Activated T-helper 2 cell treated with anti-CD3 and anti-CD28 coated beads, Interferon-gamma antibody, Interleukin-2, Interleukin-4, amounts not matched to agents 10 μg/mL and 5 μg/mL and 100 μg/mL, durations not matched to agents 14 hours and 24 hours and 36 hours (primary cell): ENCODE results near the gene PLGRKT. TPM values are rescaled to one million over a fixed set of nuclear protein-coding genes. Genes with fewer than 3 reads are reported as not detected.
"Not testable (repeated sequence)": the region's sequence is repeated elsewhere in the genome, so short reads cannot be mapped to it uniquely, and the experiment has no call there.

Experiments used
- DNase-seq: peaks from one replicate; pipeline ENCODE4 v3.0.0; 2021; ENCODE audit warnings: low spot score
- H3K27ac Mint-ChIP-seq: one replicate; pipeline ENCODE4 v1.8.0; 2021; ENCODE audit warnings: mixed read lengths
- H3K27me3 Mint-ChIP-seq: one replicate; pipeline ENCODE4 v1.8.0; 2021; ENCODE audit warnings: low read depth, mixed read lengths
- H3K36me3 Mint-ChIP-seq: one replicate; pipeline ENCODE4 v1.8.0; 2021; ENCODE audit warnings: low read depth, mixed read lengths
- H3K4me1 Mint-ChIP-seq: one replicate; pipeline ENCODE4 v1.8.0; 2021; ENCODE audit warnings: low read depth, mixed read lengths
- H3K4me3 Mint-ChIP-seq: one replicate; pipeline ENCODE4 v1.8.0; 2021; ENCODE audit warnings: low read depth, mild to moderate bottlenecking, moderate library complexity, mixed read lengths
- H3K9me3 Mint-ChIP-seq: one replicate; pipeline ENCODE4 v1.8.0; 2021; ENCODE audit warnings: mixed read lengths
- intact Hi-C: fragments of 100-400 bp; cut with micrococcal nuclease; formaldehyde crosslinking; loops from one replicate; pipeline ENCODE4 v1.15.1; 2023
- total RNA-seq: library from RNA; stranded (reverse); gene quantifications from 2 replicates; pipeline ENCODE4 v1.2.3, GENCODE V29; 2022

The PLGRKT gene, protein sequence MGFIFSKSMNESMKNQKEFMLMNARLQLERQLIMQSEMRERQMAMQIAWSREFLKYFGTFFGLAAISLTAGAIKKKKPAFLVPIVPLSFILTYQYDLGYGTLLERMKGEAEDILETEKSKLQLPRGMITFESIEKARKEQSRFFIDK
- 39.3 and 42.3 TPM in 2 replicates for total RNA-seq

DNA sequence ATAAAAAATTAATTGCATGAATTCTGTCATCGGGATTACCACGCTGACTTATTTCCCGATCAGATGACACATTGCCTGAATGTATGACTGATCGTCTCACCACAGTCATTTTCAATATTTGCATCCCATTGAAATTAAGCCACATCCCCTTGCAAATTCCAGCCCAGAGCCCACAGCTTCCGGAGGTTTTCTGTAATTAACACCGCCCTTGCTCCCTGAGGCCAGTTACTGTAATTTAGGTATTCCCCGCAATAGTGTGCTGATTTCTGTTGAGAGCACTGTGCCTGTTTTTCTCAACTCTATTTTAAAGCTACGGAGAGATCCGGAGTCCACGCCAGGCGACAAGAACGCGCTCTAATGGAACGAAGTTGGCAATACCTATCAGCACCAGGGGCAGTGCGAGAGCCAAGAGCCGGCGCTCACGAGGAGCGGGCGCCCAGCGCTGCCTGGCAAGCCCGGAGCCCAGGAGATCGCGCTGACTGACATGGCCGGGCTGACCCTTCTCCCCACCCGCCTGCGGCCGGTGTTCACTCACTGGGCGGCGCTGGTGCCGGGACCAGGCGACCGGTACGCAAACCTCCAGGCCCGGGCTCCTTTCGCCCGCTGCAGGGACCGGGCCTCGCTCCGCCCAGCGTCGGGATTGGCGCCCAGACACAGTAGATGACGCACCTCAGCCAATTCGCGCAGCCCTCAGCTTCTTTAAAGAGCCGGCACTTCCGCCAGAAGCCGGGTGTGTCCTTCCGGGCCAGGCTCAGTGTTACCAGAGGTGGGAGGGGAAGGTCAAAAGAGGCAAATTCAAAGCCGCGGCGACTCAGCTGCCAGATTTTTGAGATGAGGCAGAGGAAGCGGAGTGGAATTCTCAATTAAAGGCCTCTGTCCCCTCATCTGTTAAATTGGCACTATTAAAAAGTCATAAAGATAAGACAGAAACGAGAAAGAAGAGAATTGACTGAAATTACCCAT, at the start of gene PLGRKT:
TSS of gene PLGRKT (minus strand) at position 672 of the 963 bp plus-strand sequence. CDS start 5,948 bp downstream, outside the sequence.
- intact Hi-C loops: loop anchor here (1.0 to 5.0 kb wide), 11 partner anchors 13 to 1130 kb away; partner anchors contain the start of genes AK3, CD274 and JAK2

DNA sequence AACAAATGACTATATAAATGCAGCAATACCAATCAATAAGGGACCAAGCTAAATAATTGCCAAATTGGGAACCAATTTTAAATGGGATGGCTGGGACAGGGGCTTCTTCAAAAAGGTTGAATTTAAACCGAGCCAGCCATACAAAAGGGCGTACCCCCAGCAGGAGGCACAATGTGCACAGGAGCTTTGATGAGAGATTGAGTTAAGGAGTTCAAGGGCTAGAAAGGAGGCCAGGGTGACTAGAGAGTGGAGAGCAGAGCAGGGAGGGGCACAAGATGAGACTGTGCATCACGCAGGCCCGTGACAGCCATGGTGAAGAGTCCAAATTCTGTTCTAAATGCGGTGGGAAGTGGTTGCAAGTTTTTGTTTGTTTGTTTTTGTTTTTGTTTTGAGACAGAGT, 49.3 kb upstream of the PLGRKT start:
- no peak overlapping the region for H3K4me3 Mint-ChIP-seq
- H3K4me1 Mint-ChIP-seq: peaks cover 6% of the 10 kb centered on the region
- no peak overlapping the region for H3K27ac Mint-ChIP-seq
- no peaks in the 10 kb centered on the region for H3K36me3 Mint-ChIP-seq
- H3K27me3 Mint-ChIP-seq: no peaks in the 10 kb centered on the region
- intact Hi-C loops: no loop called here
- DNase-seq: no peak
- H3K9me3 Mint-ChIP-seq: no peaks in the 10 kb centered on the region

More for the DNA sequence above, at the start of gene PLGRKT:
- peak; percentile 89 for DNase-seq
- Mint-ChIP-seq H3K27ac (peak within 1 kb of the TSS; percentile 96), H3K9me3 (peaks cover 4% of the 10 kb centered on the region), H3K36me3 (peaks cover 39% of the 10 kb centered on the region), H3K4me1 (peaks cover 54% of the 10 kb centered on the region), H3K4me3 (peak within 1 kb of the TSS; percentile 91), H3K27me3 (no peaks in the 10 kb centered on the region)

DNA sequence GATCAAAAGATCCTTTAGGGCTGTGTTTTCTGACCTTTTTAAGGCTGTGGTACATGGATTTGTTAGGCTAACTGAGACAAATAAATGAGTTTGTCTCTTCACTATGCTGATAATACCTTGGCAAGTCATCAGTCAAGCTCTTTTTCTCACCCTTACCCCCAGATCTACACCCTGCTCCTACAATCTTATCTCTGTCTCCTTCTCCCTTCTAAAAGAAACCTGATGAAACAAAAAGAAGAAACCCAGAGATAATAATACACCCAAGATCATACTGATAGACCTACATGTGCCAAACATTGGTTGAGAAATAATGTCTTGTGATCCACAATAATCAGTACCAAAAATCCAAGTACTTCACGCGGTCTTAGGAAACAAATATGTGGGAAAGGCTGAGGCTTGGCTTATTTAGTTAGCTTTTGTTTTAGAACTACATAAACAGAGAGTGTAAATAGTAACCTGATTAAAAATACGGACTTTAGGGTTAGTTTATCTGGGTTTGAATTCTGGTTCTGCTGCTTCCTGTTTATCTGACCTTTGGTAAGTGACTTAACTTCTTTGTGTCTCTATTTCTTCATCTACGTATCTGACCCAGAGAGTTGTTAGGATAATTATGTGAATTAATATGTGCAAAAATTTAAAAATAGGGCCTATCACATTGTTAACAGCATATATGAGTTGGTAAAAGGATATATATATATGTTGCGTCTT, 47.8 kb upstream of the PLGRKT start:
- H3K9me3 Mint-ChIP-seq: no peaks in the 10 kb centered on the region
- no peak for DNase-seq
- H3K27me3 Mint-ChIP-seq: no peaks in the 10 kb centered on the region
- no peak overlapping the region for H3K4me3 Mint-ChIP-seq
- no peak overlapping the region for H3K27ac Mint-ChIP-seq
- no peaks in the 10 kb centered on the region for H3K36me3 Mint-ChIP-seq
- peaks cover 7% of the 10 kb centered on the region for H3K4me1 Mint-ChIP-seq
- intact Hi-C loops: no loop called here

DNA sequence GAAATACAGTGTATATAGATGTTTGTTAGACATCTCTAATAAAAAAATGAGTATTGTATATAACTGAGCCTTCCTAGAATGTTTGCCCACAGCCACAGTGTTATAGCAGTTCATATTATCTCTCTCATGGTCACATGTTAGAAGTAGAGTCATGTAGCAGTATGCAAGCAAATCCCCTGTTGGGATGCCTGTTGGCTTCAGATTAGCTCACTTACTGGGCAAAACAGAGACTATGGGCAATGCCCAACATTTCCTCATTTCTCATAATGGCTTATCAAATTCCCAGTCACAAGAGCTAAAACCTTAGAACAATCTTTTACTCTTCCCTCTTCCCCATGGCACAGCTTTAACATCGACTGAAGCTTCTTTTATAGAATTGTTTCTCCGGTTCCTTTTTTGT, 45.6 kb upstream of the PLGRKT start:
- Mint-ChIP-seq H3K4me3 (no peak overlapping the region), H3K27me3 (no peaks in the 10 kb centered on the region), H3K4me1 (peaks cover 10% of the 10 kb centered on the region), H3K27ac (no peak overlapping the region), H3K9me3 (peaks cover 5% of the 10 kb centered on the region), H3K36me3 (no peaks in the 10 kb centered on the region)
- intact Hi-C loops: no loop called here
- no peak for DNase-seq

DNA sequence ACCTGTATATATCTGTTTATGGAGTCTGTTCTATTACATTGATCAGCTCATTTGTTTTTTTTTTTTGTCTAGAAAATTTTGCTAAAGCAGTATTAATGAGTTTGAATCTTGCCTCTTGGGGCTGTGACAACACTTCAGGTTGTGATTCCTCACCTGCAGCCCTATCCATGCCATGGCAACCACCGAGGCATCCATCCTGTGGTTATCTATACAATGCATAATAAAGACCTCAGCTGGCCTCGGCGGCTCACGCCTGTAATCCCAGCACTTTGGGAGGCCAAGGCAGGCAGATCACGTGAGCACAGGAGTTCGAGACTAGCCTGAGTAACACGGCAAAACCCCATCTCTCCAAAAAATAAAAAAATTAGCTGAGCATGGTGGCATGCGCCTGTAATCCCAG, 44.5 kb upstream of the PLGRKT start:
- H3K36me3 Mint-ChIP-seq: no peaks in the 10 kb centered on the region
- intact Hi-C loops: no loop called here
- no peaks in the 10 kb centered on the region for H3K27me3 Mint-ChIP-seq
- peaks cover 12% of the 10 kb centered on the region for H3K4me1 Mint-ChIP-seq
- no peak overlapping the region for H3K27ac Mint-ChIP-seq
- H3K4me3 Mint-ChIP-seq: no peak overlapping the region
- peaks cover 5% of the 10 kb centered on the region for H3K9me3 Mint-ChIP-seq
- DNase-seq: no peak

DNA sequence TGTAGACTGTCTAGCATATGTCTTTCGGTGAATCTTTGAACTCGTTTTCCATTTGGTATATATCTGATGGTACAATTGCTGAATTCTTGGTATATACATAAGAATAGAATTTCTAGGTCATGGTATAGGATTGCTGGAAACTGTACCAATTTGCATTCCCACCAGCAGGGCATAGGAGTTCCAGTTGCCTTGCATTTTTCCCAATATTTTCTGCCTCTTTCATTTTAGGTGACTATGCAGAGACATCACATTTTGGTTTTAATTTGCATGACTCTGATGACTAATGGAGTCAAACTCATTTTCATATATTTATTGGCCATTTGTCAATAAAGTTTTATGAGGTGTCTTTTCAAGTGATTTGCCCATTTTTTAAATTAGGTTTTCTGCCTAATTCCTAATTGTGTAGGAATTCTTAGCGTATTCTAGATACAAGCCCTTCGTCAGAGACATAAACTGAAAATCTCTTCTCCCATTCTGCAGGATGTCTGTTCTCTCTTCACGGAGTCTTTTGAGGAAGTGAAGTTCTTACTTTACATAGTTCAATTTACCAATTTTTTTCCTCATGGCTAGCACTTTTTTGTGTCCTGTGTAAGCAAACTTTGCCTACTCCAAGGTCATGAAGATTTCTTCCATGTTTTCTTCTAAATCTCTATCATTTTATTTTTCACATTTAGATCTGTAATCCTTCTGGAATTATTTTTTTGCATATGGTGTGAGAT, 43.8 kb upstream of the PLGRKT start:
- H3K27ac Mint-ChIP-seq: no peak overlapping the region
- no peak for DNase-seq
- no peaks in the 10 kb centered on the region for H3K36me3 Mint-ChIP-seq
- peaks cover 6% of the 10 kb centered on the region for H3K9me3 Mint-ChIP-seq
- peaks cover 12% of the 10 kb centered on the region for H3K4me1 Mint-ChIP-seq
- no peak overlapping the region for H3K4me3 Mint-ChIP-seq
- H3K27me3 Mint-ChIP-seq: no peaks in the 10 kb centered on the region
- intact Hi-C loops: no loop called here

DNA sequence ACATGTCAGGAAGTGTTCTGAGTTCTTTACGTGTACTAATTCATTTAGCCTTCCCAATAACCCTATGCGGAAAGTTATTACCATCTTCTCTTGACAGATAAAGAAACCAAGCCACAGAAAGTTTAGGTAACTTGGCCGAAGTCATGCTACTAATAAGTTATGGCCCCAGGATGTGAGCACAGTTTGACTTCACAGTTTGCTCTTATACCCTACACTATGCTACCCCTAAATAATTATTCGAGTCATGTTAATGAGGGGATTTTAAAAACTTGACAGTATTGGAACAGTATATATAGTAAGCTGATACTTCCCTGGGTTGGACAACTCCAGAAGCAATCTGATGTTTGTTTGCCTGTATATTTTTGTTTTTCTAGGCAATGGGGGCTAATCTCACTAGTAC, 43.2 kb upstream of the PLGRKT start:
- H3K4me1 Mint-ChIP-seq: peaks cover 12% of the 10 kb centered on the region
- no peak for DNase-seq
- H3K27ac Mint-ChIP-seq: no peak overlapping the region
- intact Hi-C loops: no loop called here
- H3K4me3 Mint-ChIP-seq: no peak overlapping the region
- H3K9me3 Mint-ChIP-seq: peaks cover 11% of the 10 kb centered on the region
- H3K36me3 Mint-ChIP-seq: no peaks in the 10 kb centered on the region
- no peaks in the 10 kb centered on the region for H3K27me3 Mint-ChIP-seq

DNA sequence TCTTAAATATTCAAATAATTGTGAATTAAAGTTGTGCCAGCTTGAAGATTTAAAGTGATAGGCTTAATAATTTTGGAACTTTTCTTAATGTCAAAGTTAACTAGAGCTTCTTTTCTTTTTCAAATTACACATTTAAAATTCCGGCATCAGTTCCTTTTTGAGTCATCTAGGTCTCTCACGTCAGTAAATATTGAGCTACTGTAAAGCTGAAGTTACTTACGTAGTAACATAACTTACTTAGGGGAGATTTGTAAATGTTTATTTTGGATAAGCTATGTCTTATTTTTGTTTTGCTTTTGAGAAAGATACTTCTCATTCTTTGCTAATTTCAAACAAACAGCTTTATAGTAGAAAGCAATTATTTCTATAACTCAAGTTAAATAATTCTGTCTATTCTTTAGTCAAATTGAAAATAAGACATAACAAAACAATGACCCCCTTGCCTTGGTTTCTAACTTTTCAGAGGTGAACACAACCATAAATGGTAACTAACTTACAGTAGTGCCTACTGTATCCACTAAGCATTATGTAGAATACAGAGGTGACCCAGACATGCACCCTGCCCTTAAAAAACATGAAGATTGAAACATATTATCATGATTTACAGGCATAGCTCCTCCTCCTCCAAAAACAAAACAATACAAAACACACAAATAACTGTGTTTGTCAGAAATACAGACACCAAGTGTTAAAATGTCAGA, 42.4 kb upstream of the PLGRKT start:
- Mint-ChIP-seq H3K9me3 (peaks cover 14% of the 10 kb centered on the region), H3K27me3 (no peaks in the 10 kb centered on the region), H3K4me3 (no peak overlapping the region), H3K4me1 (peaks cover 11% of the 10 kb centered on the region), H3K27ac (no peak overlapping the region), H3K36me3 (no peaks in the 10 kb centered on the region)
- DNase-seq: no peak
- intact Hi-C loops: no loop called here

DNA sequence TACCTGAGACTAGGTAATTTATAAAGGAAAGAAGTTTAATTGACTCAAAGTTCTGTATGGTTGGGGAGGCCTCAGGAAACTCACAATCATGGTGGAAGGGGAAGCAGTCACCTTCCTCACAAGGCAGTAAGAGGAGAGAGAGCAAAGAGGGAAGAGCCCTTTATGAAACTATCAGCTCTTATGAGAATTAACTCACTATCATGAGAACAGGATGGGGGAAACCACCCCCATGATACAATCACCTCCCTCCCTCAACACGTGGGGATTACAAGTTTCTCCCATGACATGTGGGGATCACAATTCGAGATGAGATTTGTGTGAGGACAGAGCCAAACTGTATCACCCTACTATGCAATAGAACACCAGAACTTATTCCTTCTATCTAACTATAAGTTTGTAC, 40.5 kb upstream of the PLGRKT start:
- intact Hi-C loops: no loop called here
- no peak for DNase-seq
- H3K4me1 Mint-ChIP-seq: peaks cover 11% of the 10 kb centered on the region
- no peak overlapping the region for H3K4me3 Mint-ChIP-seq
- H3K27ac Mint-ChIP-seq: peak overlapping the region; percentile 53
- peaks cover 14% of the 10 kb centered on the region for H3K9me3 Mint-ChIP-seq
- H3K36me3 Mint-ChIP-seq: peaks cover 11% of the 10 kb centered on the region
- no peaks in the 10 kb centered on the region for H3K27me3 Mint-ChIP-seq

DNA sequence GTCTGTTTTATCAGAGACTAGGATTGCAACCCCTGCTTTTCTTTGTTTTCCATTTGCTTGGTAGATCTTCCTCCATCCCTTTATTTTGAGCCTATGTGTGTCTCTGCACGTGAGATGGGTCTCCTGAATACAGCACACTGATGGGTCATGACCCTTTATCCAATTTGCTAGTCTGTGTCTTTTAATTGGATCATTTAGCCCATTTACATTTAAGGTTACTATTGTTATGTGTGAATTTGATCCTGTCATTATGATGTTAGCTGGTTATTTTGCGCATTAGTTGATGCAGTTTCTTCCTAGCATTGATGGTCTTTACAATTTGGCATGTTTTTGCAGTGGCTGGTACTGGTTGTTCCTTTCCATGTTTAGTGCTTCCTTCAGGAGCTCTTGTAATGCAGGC, 37.9 kb upstream of the PLGRKT start:
- DNase-seq, H3K27ac Mint-ChIP-seq, H3K4me3 Mint-ChIP-seq, H3K27me3 Mint-ChIP-seq, intact Hi-C loops: not testable (repeated sequence)
- H3K36me3 Mint-ChIP-seq: peaks cover 17% of the 10 kb centered on the region
- peaks cover 14% of the 10 kb centered on the region for H3K9me3 Mint-ChIP-seq
- H3K4me1 Mint-ChIP-seq: peaks cover 16% of the 10 kb centered on the region

DNA sequence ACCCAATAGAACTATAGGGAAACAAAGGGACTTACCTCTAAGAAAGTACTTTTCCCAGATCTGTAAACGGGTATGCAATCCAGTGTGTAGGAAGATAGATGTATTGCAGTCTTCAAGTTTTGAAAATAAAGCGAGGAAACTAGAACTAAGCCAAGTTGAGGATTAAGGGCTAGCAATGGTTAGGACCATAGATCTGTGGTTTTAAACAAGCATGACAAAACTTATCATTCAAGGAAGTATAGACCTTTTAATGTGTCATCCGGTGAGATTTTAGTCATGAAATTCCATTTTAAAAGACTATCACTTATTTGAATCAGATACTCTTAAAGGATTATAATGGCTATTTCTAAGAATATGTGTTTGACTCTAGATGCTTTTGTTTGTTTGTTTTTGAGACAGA, 33.1 kb upstream of the PLGRKT start:
- DNase-seq: no peak
- H3K4me3 Mint-ChIP-seq: no peak overlapping the region
- H3K27ac Mint-ChIP-seq: no peak overlapping the region
- peaks cover 3% of the 10 kb centered on the region for H3K9me3 Mint-ChIP-seq
- intact Hi-C loops: no loop called here
- H3K27me3 Mint-ChIP-seq: no peaks in the 10 kb centered on the region
- peaks cover 61% of the 10 kb centered on the region for H3K36me3 Mint-ChIP-seq
- peaks cover 13% of the 10 kb centered on the region for H3K4me1 Mint-ChIP-seq

DNA sequence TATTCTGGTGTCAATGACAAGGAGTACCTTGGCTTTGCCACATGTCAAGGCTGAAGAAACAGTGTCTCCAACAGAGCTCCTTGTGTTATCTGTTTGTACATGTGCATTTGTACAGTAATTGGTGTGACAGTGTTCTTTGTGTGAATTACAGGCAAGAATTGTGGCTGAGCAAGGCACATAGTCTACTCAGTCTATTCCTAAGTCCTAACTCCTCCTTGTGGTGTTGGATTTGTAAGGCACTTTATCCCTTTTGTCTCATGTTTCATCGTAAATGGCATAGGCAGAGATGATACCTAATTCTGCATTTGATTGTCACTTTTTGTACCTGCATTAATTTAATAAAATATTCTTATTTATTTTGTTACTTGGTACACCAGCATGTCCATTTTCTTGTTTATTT, 32.4 kb upstream of the PLGRKT start:
- no peak for DNase-seq
- H3K27me3 Mint-ChIP-seq: no peaks in the 10 kb centered on the region
- H3K36me3 Mint-ChIP-seq: peaks cover 67% of the 10 kb centered on the region
- peak overlapping the region; percentile 23 for H3K27ac Mint-ChIP-seq
- H3K4me1 Mint-ChIP-seq: peaks cover 16% of the 10 kb centered on the region
- intact Hi-C loops: no loop called here
- no peak overlapping the region for H3K4me3 Mint-ChIP-seq
- H3K9me3 Mint-ChIP-seq: no peaks in the 10 kb centered on the region
